HT-29 (cell line): ENCODE results near the gene WDR33. TPM values are rescaled to one million over a fixed set of nuclear protein-coding genes. Genes with fewer than 3 reads are reported as not detected.

Experiments
- DNase-seq: peaks from one replicate; pipeline ENCODE4 v3.0.0-alpha.2; 2015; ENCODE audit warnings: low spot score
- total RNA-seq: library from RNA; depleted of rRNA; stranded (reverse); fragments of >200 nt; shearing (Covaris generic); gene quantifications from 2 replicates; pipeline ENCODE4 v1.2.3, GENCODE V29; 2014

Gene WDR33
- total RNA-seq, 1 experiment from 2014 or later = 26.0 TPM

DNA sequence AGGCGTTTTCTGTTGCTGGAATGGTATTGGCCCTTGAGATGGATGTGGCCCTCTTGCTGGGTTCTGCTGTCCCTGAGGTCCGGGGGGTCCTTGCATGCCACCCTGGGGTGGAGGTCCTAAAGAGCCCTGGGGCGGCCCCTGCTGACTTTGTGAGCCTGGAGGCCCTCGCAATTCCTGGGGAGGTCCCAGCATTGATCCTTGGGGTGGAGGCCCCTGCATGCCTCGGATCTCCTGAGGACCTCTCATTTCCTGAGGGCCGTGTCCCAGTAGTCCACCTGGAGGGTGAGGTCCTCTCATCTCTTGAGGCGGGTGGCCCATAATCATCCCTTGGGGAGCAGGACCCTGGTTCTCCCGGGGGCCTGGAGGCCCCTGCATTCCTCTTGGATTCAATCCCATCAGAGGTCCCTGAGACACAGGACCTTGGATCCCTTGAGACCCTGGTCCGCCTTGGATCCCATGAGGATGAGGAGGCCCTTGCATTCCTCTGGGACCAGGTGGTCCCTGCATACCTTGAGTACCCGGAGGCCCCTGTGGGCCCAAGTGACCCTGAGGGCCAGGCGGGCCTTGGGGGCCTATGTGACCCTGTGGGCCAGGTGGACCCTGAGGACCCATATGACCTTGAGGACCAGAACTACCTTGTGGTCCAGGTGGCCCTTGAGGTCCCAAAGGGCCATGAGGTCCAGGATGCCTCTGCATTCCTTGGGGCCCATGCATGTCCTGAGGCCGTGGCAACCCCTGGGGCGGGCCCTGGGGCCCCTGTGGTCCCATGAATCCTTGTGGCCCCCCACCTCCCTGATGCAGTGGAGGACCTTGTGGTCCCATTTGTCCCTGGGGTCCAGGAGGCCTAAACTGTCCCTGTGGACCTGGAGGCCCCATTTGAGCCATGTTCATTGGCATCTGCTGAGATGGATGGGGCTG is 91.4 kb downstream of the WDR33 start:
- DNase-seq = no peak

DNA sequence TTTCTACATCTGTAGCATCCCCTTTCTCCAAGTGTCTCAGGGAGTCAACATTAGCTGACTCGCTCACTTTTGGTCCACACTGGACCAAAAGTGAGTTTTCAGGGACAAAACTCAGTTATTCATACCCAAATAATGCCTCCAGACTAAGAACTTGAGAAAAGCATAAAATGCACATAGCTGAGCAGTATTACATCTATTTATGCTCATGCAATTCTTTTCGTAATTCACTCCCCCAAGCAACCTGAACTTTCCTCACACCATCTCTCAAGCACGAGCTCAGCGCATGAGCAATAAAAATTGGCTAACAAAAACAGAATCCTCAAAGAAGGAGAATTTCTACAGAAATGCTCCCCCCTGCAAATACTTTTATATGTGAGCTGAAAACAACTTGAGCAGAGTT is 92.7 kb downstream of the WDR33 start:
- DNase-seq = no peak

DNA sequence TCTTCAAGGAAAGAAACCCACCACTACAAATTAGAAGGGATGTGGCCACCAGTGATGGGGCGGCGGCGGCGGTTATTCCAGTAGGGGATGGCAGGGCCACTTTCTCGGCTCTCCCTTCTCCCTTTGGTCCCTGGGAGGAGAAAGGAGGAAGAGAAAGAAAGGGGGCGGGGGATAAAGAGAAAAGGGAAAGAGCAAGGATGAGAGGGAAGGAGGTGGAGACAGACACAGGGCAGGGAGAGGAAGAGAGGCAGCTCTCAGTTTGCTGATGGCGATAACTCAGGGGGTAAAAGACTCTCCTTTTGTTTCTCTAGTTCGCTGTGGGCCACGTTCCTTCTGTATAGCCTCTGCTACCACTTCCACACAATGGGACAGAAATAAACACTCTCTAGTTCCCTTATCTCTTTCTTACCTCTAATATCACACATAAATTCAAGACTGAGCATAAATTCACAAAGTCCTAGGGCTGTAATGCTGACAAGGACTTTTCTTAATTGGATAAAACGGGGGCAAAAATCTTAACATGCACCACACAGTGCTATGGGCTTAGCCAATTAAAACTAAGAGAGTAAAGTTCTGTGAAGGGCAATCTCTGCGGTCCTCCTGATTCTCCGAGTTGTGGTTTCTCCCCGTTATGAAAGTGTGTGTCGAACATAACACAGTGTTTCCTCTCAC is 95.1 kb downstream of the WDR33 start:
- no peak for DNase-seq

GRCh38 chr2:127713562-127713961 is 97.4 kb downstream of the WDR33 start:
- no peak for DNase-seq

DNA sequence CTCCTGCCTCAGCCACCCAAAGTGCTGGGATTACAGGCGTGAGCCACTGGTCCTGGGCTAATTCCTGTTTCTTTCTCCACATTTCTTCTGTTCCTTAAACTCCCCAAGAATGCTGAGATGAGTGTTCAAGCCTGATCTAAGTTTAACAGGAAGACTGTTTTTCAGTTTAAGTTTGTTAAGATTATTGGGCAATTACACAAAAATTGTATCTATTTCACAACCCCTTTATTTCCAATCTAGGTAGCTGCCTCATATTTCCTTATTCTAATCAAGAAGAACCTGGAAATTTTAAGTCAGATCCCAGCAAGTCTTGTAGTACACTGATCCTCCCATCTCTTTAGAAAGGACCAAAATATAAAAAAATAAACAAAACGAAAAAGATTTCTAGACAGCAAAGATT is 98.0 kb downstream of the WDR33 start:
- no peak for DNase-seq

- no peak for DNase-seq
Measured at GRCh38 chr2:127709336-127709735, 101.6 kb downstream of the WDR33 start.

DNA sequence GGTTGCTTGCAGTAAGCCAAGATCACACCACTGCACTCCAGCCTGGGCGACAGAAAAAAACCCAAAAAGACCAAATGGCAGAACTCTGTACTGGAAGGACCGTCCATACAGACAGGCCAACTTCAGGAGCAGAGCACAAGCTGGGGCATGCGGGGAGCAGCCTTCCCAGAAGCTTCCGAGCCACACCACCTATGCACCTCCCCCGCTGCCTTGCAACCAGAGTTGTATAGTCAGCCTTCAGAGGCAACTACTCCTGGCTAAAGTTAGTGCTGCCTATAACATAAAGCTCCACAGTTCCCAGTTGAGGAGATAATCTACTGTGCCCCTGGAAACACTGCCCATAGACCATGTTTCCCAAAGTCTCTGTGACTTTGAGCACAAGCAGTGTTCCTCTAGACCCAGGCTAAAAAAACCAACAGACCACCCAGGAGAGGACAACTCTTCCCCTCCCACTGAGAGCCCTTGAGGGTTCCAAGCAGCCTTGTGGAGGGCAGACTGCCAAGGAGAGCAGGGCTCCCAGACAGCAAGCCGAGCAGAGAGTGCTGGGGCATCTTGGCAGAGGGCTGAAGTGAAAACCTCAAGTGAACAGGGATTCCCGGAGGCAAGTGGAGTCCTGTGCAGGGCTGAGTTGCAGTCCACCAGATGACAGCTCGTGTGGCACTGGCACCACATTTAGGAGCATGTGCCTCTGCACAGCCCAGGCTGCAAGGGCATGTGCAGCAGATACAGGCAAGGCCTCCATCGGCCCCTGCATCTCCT is 102.9 kb downstream of the WDR33 start:
- no peak for DNase-seq

DNA sequence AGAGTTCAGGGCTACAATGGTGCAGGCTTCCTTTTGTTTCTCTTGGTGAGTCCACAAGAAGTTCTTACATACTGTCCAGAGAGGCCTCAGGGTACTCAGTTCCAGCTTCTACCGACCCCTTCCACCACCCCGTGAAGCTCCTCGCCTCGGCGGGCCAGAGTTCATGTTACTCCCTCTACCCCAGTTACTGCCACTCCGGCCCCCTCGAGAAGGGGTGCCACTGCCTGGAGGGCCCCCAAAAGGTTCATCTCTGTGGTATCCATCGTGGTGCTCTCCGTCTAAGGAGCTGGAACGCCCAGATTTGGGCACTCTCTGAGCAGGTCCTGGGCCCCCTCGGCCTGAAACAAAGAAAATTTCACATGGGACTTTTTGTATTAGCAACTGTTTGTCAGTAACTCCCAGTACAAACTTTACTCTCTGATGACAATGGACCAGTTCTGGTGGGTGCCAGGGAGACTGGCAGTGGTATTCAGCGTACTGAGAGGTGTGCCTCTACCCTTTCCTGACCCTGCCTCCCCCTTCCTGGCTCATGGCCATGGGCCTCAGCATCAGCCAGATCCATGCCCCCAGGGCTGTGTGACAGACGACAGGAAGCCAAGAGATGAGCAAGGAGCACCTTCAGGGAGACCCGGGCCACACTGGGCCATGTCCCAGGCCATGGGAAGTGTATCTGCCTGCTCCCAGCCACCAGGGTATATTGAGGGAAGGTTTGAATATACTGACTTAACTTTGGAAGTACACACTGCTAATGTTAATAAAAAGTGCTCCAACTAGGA is 104.6 kb downstream of the WDR33 start:
- no peak for DNase-seq

GRCh38 chr2:127705391-127706065 is 105.4 kb downstream of the WDR33 start:
- no peak for DNase-seq

- DNase-seq = no peak
Measured at GRCh38 chr2:127704641-127705390, 106.2 kb downstream of the WDR33 start.

DNA sequence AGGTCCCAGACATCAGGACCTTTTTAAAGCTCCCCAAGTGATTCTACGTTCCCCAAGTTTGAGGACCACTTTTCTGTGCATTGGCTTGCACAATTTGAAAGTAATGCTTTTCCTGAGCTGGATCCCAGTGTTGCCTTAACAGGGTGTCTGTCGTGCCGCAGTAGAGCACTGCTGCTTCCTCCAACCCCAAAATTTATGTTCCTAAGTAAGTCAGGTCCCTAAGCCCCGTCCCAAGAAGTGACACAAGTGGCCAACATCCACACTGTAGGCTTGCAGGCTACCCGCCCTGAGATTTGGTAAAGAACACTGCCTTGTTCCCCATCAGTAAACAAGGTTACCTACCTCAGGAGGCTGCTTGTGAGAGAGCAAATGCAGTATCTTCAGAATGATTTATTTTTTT is 107.7 kb downstream of the WDR33 start:
- no peak for DNase-seq

DNA sequence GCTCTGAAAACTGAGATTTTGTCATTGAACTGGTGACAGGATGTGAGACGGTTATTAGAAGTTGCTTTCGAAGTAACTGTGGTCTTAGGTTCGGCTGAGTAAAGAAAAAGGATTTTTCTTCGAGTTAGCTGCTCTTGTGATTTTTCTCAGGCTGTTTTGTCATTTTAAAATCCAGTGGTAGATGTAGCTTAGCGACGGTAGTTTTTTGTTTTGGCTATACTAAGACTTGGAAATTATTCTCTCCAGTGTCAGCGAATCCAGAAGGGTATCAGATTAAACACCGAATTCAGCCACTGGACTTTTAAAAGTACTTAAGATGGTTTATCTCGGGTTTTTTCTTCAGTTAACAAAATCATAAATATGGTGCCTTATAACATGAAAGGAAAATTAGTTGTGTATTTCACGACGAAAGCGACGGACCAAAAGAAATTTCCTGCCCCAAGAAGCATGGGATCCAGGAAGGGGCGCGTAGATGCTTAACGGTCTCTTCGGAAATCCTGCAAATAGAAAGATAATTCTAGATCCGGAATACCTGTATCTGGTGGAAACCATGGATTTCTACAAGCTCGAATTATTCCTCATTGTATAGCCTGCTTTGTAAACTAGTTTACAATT is 108.5 kb downstream of the WDR33 start:
- no peak for DNase-seq

- DNase-seq = peak; percentile 82
Measured at GRCh38 chr2:127701651-127702394, 109.1 kb downstream of the WDR33 start.

GRCh38 chr2:127701193-127701650 is 109.7 kb downstream of the WDR33 start, which contains the start of gene SFT2D3:
TSS of gene SFT2D3 (plus strand) at chr2:127701497. CDS start at chr2:127701529, 32 bp downstream.
- DNase-seq = peak; percentile 91

- DNase-seq = peak; percentile 92
Measured at GRCh38 chr2:127700527-127701192, 110.3 kb downstream of the WDR33 start.

DNA sequence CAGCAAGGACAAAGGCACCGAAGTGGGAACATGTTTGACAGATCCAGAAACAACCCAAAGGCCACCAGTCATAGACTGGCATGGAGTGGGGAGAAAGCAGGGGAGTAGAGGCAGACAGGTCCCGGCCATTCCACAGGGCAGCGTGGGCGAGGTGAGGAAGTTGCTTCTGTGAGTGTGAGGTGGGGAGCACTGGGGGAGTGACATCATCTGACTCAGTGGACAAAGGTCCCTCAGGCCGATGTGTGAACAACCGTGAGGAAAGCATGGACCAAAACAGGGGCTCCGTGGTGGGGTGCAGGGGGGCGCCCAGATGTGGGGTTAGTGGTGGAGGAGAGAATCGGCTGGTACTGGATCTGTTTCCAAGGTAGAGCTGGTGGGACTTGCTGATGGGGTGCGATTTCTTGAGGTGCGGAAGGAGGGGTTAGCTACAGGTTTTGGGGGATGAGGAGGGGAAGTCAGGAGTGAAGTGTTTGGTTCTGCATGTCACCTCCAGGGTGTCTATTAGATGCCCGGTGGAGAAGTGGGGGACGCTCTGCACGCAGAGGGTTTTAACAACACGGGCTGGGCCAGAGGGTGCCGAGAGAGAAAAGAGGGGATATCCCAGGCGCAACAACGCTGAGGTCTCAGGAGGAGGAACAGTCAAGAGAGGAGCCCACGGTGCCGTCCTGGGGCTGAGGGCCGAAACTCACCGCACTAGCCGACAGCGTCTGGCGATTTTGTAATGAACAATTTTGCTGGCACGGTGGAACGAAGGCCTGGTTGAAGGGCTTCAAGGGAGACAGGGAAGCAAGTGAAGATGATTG is 112.2 kb downstream of the WDR33 start:
- DNase-seq = no peak

GRCh38 chr2:127697482-127698180 is 113.3 kb downstream of the WDR33 start:
- no peak for DNase-seq
